ENCODE measurements around the gene SLC10A6.

- TF ChIP-seq CTCF (conservative IDR thresholded peaks at IDR 0.05; ENCODE audit: low read depth, low read length) (peak; percentile 31; the same call in 1 of the 2 replicates), EZH2 (IDR thresholded peaks at IDR 0.05; ENCODE audit: borderline replicate concordance, low read depth, low read length, poor library complexity, severe bottlenecking) (no peak)
Observed at GRCh38 chr4:86898562-86898961, 49.4 kb upstream of the SLC10A6 start.
